GM13976 (cell line): ENCODE data around the gene CCDC117.
"Not testable (repeated sequence)": the region's sequence is repeated elsewhere in the genome, so short reads cannot be mapped to it uniquely, and the experiment has no call there.

Experiments
- DNase-seq: peaks from one replicate; pipeline ENCODE4 v3.0.0; 2012; ENCODE audit warnings: low spot score
- in situ Hi-C: fragments of 300-500 bp; cut with MboI; formaldehyde crosslinking; loops from one replicate; pipeline ENCODE4 v1.12.0; 2022; ENCODE audit warnings: low sequenced_read_pairs, mixed read lengths, inconsistent platforms; ENCODE audit not compliant: unreplicated experiment
- TF ChIP-seq, protein P1 (sequence below): IDR thresholded peaks from 2 replicates; pipeline ENCODE4 v1.5.1; 2012; ENCODE audit warnings: borderline replicate concordance, mild to moderate bottlenecking; ENCODE audit not compliant: insufficient read depth; ENCODE audit errors: extremely low read depth, missing control alignments, control extremely low read depth

CCDC117 gene

DNA sequence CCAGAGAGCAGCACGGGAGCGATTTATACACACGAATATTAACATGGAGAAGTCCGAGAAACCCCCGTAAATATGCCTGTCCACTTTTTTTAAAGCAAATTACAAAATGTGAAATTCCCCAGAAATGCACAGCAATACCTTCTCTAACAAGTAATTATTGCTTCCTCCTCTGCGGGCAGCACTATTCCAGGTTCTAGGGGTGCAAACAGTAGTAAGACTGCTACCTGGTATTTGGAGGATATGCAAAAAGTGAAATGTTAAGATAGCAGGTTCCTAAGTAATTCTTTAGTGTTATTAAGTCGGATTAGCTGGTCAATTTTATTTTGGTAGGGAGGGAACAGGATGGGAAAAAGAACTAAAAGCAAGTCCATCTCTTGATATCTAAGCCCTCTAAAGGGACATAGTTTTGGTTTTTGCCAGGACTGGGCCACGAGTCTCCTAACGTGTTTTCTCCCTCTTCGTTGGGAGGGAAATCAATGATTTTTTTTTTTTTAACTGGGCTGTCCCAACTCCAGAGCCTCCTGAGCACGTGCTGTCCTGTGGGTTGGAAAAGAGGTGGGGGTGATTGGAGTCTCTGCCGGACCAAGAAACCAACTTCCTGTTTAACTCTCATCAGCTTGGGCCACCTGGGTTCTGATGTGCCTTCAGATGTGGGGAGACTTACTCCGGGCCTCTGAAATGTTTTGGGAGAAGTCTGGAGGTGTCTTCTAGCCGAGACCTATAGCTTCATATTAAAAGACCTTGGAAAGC, 29.5 kb downstream of the CCDC117 start:
- TF ChIP-seq, protein P1, sequence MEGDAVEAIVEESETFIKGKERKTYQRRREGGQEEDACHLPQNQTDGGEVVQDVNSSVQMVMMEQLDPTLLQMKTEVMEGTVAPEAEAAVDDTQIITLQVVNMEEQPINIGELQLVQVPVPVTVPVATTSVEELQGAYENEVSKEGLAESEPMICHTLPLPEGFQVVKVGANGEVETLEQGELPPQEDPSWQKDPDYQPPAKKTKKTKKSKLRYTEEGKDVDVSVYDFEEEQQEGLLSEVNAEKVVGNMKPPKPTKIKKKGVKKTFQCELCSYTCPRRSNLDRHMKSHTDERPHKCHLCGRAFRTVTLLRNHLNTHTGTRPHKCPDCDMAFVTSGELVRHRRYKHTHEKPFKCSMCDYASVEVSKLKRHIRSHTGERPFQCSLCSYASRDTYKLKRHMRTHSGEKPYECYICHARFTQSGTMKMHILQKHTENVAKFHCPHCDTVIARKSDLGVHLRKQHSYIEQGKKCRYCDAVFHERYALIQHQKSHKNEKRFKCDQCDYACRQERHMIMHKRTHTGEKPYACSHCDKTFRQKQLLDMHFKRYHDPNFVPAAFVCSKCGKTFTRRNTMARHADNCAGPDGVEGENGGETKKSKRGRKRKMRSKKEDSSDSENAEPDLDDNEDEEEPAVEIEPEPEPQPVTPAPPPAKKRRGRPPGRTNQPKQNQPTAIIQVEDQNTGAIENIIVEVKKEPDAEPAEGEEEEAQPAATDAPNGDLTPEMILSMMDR, result no peak
- no peak for DNase-seq
- in situ Hi-C loops, result loop anchor here (25.0 kb wide), 1 partner anchor 915 kb away; no protein-coding TSS in a partner anchor

DNA sequence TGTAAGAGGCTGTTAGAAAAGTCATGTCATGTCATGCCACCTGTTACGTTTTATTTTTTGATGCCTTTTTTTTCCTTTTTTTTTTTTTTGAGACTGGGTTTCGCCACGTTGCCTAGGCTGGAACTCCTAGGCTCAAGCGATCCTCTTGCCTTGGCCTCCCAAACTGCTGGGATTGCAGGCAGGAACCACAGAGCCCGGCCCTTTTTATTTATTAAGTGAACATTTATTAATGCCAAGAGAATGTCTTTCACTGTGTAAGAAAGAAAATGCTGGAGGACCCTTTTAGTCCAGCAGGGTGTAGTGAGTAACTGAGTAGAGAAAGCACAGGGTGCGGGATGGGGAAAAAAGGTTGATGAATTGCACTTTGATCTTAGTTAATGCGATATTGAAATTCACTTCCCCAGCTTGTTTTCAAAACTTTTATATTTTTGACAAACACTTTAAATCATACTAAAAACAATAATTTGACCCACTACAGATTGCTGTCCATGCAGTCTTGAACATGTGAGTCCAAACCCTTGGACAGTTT, 30.2 kb downstream of the CCDC117 start:
- in situ Hi-C loops, result loop anchor here (25.0 kb wide), 1 partner anchor 915 kb away; no protein-coding TSS in a partner anchor
- no peak for DNase-seq
- TF ChIP-seq, protein P1, result no peak

DNA sequence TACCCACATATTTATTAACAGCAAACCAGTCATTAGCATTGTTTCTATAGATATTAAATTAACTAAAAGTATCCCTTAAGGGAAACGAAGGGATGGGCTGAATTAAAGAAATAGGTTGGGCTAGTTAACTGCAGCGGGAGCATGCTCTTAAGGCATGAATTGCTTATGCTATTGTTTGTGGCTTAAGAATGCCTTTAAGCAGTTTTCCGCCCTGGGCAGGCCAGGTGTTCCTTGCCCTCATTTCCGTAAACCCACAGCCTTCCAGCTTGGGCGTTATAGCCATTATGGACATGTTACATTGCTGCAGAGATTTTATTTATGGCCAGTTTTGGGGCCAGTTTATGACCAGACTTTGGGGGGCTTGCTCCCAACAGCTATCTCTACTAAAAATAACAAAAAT, 32.9 kb downstream of the CCDC117 start:
- in situ Hi-C loops, result loop anchor here (25.0 kb wide), 1 partner anchor 918 kb away; no protein-coding TSS in a partner anchor
- DNase-seq, result not testable (repeated sequence)

DNA sequence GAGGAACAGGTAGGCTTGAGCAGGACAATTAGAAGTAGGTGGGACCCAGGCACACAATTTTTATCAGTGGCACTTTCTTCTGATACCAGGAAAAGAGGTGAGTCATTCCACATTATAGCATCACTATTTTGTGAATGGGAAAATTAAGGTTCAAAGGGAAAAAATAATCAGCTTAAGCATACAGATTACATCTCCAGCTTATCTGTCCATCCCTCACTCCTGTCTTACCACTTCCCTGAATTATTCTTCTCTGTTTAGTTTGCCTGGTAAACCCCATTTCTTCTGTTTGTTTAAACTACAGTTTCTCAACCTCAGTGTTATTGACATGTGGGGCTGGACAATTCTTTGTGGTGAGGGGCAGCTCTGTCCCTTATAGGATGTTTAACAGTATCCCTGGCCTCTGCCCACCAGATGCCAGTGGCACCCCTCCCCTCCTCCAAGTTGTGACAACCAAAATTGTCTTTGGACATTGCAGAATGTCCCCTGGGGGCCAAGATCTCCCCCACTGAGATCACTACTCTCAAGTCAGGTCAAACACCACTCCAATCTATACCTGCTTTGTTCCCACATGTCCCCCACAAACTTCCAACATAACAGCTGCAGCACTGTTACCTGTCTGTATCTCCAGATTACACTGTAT, 36.3 kb downstream of the CCDC117 start:
- no peak for DNase-seq
- TF ChIP-seq, protein P1, result no peak
- in situ Hi-C loops, result loop anchor here (25.0 kb wide), 1 partner anchor 922 kb away; no protein-coding TSS in a partner anchor

DNA sequence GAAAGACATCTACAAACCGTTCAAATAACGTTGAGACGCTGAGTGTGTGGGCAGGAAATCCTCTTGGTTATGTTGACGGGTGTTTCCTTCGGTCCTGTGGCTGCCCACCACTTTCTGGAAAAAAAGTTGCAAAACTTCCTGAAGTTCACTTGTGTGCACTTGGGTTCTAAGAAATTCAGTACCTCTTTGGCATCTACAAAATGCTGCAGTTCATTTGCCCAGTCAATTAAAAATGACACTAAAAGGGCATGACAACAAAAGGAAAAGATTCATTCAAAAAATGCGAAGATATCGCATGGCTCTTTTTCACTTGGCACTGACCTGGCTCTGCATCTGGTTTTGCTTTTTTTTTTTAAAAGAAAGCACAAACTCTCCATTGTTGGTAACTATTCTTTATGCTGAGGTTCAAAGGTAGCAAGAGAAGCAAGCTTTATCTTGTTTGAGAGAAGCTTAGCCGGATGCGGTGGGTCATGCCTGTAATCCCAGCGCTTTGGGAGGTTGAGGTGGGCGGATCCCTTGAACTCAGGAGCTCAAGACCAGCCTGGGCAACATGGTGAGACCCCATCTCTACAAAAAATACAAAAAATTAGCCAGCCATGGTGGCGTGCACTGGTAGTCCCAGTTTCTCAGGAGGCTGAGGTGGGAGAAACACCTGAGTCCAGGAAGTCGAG, 38.5 kb downstream of the CCDC117 start:
- no peak for DNase-seq
- TF ChIP-seq, protein P1, result no peak
- in situ Hi-C loops, result loop anchor here (25.0 kb wide), 1 partner anchor 924 kb away; no protein-coding TSS in a partner anchor

DNA sequence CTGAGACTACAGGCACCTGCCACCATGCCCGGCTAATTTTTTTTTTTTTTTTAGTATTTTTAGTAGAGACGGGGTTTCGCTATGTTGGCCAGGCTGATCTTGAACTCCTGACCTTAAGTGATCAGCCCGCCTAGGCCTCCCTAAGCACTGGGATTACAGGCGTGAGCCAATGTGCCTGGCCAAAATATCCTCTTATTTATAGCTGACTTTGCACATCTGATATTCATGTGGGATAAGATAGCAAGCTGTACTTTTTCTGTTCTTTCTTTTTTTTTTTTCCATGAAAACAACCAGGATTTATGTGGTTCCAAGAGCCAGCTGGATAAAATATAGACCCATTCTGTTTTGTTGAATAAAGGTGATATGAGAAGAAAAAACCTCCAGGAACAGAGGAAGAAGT, 40.0 kb downstream of the CCDC117 start:
- no peak for DNase-seq
- TF ChIP-seq, protein P1, result no peak
- in situ Hi-C loops, result loop anchor here (25.0 kb wide), 1 partner anchor 925 kb away; no protein-coding TSS in a partner anchor
